GM21576 (cell line): ENCODE data around the gene HABP2.

Experiments
- ATAC-seq: cut with Tn5 transposase; IDR thresholded peaks from one replicate; pipeline ENCODE4 v1.9.1; 2021; ENCODE audit warnings: mild to moderate bottlenecking, moderate library complexity; ENCODE audit not compliant: unreplicated experiment

Gene HABP2

DNA sequence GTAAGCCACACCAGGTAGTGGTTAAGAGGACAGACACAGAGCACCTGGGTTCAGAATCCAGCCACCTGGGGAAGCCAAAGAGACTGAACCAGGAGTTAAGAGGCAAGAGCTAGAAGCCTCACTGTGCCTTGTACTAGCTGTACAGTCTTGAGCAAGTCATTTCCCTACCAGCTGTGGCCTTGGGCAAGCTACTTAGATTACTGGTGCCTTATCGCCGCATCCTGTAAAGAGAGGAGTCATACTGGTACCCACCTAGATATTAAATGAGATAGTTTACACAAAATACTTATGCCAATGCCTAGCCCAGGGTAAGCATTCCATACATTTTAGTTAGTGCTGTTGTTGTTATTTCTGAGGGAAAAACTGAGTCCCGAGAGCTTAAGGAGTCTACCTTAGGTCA is 47.7 kb downstream of the HABP2 start:
- ATAC-seq, result no peak

DNA sequence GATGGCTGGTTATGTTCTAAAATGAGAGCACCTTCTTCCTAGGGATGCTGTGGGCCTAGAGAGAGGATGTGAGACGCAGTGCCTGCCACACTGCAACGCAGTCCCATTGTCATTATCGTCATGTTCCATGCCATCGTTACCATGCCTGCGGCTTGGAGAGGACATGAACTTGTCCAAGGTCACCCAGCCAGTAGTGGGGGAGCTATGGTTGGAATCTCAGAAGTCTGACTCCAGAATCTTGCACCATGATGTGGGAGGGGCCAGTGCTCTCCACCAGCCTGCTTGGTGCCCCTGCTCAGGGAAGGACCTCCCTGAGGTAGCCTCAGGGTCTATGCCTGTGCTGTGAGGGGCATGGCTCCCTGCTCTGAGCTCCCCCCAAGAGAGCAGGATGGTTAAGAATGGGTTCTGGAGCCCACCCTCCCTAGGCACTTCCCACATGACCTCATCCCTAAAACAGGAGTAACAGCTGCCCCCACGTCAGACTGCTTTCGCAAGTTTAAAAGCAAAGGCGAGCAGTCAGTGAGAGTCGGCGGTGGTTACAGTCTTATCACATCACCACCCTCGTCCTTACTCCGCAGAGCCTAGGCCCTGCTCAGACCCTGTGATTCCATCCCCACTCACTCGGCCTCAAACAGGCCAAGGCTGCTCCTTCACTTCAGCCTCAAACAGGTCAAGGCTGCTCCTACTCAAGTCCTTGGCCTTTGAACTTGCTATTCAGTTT is 50.4 kb downstream of the HABP2 start:
- ATAC-seq, result no peak

DNA sequence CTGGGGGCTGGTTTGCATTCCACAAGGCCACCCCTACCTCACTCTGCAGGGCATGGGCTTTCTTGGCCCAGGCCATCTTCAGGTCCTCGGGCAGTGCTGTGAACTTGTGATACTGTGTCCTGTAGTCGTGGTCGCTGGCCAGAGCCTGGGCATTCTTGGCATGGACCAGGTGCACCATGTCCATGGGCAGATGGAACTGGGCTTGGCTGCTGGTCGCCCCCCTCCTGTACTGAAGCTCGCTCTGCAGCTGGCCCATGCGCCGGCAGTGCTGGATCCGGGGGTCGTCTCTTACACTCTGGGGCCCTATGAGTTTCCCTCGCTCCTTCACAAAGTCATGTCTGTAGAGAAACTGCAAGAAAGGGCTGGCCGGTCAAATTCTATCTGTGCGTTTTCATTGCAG is 51.7 kb downstream of the HABP2 start:
- no peak for ATAC-seq

DNA sequence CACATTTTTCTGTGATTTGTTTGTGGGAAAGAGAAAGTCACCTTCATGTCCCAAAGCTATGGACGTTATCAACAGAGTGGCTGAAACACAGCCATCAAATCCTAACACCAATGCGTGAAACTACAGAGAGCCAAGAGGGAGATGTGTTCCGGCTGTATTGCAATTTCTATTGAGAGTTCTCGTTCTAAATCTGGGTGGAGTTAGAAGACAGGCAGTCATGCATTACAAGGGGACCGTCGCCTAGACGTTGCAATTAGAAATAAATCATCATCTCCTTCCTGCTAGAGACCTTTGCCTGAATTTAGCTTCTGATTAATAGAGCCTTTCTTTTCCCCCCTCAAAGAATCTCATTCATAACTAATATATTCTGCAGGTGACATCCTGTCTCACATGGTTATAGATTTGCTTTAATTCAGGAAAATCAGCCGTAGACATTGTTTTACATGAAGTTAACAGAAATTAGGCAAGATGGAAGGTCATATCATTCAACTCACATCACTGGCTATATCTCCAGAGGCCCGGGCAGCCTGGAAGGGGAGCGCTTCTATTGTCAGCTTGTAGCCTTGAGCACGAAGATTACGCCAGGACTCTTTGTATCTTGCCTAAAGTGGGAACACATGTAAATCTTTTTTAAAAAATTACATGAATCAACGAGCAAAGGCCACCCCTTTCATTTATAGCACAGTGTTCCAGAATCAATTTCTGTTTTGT is 52.6 kb downstream of the HABP2 start:
- no peak for ATAC-seq

DNA sequence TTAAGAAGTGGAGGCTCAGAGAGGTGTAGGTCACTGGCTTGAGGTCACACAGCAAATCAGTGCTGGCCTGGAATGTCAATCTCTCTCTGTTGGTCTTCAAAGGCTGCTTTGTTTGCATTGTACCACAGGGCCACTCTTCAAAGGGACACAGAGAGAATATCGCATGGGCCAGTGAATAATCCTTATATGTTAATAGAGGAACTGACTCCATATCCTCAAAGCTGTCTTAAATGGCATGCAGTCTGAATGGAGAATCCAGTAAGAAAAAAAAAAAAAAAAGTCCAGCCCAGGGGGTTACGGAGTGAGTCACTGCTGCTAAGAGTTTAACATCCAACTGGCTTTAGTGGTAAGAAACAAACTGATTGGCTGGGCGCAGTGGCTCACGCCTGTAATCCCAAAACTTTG is 56.9 kb downstream of the HABP2 start:
- no peak for ATAC-seq

DNA sequence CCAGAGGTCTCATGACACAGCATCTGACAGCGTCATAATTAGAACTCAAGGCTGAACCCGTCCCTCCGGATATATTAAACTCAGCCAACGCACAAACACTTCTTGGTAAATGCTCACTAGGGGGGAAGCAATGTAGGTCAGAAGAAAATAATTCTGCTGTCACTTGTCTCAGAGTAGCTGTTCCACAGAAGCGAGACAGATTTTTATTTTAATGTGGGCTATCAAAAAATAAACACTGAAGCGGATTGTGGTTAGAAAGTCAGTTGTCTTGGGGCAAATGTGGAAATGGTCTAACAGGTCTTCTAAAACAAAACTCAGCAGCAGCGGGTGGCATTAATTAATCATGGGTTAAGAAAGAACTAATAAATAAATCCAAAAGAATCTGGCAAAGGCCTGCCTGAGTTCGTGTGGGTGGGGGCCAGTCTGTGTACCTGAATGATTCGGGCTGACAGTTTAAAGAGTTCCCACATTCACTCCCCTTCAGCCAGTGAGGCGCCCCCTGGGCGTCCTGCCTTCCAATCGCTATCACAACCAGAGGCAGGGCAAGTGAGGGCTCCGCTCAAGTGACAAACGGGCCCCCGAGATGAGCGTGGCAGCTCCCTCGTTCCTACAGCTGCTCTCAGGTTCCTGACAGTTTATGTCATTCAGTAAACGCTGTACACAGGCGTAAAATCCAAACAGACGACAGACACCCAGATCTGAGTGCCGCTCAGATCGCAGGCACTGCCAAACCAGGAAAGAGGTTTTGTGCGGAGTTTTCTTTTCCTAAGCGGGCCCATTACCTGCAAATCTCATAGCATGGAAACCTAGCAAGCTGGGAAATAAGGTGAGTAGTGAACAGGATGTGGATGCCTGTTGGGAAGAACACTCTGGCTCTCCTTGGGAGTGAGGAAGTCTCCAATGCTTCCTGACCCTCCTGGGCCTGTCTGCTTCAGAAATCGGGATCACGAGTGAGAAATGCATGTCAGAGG is 58.1 kb downstream of the HABP2 start:
- no peak for ATAC-seq

DNA sequence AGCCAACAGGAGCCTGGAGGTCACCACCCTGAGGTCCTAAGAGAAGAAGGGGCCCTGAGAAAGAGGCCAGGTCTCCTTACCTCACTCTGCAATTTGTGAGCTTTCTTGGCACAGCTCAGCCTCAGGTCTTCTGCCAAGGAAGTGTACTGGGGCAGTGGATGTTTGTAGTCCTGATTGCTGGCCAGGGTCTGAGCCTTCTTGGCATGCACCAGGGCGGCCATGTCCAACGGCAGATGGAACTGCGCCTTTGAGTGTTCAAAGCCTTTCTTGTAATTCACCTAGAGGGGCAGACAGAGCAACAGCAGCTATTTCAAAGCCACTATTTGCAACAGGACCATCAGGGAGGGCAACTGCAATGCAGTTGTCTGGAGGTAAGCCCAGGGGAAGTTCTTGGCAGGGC is 59.3 kb downstream of the HABP2 start:
- no peak for ATAC-seq

DNA sequence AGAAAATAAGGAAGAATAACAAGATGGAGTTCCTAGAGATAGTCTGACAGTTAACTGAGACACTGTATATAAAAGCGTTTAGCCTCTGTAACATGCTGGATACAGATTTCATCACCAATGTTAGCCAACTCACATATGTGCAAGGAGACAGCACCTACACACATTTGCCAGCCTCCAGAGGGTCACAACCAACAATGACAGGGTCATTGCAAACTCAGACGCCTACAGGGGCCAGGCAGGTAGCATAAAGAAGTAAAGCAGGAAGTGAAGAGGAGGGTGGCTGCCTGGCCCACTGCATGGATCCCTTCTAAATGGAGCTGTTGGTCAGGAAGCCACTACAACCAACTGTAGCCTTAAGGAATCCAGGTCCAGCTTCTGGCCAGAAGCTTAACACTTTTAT is 60.6 kb downstream of the HABP2 start:
- no peak for ATAC-seq

DNA sequence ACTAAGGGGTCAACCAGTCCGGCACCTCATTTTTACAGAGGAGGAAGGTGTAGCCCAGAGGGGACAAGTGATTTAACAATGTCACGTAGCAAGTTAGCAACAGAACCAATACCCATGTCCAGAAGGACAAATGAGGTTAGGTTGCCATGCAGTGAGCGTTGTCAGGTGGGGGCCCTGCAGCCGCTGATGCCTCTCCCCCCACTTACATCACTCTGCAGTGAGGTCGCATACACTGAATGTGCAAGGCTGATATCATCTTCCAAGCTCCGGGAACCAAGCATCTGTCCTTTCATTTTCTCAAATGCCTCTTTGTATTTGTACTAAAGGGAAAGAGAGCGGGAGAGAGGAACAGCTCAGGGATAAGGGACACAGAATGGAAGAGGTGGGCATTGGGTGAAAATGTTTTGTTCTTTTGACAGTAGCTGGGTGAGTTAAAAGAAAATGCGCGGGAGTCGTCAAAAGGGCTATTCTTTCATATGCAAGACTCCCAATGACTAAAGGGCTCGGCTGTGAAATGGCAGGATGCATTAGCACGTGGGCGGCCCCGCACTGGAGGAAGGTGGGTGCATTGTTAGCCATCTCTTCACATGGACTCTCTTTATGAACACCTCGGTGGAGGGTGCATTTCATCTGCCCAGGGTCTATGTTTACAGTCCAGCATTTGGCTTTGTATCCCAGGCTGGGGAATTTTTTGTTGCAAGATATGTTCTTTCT is 61.3 kb downstream of the HABP2 start:
- no peak for ATAC-seq

DNA sequence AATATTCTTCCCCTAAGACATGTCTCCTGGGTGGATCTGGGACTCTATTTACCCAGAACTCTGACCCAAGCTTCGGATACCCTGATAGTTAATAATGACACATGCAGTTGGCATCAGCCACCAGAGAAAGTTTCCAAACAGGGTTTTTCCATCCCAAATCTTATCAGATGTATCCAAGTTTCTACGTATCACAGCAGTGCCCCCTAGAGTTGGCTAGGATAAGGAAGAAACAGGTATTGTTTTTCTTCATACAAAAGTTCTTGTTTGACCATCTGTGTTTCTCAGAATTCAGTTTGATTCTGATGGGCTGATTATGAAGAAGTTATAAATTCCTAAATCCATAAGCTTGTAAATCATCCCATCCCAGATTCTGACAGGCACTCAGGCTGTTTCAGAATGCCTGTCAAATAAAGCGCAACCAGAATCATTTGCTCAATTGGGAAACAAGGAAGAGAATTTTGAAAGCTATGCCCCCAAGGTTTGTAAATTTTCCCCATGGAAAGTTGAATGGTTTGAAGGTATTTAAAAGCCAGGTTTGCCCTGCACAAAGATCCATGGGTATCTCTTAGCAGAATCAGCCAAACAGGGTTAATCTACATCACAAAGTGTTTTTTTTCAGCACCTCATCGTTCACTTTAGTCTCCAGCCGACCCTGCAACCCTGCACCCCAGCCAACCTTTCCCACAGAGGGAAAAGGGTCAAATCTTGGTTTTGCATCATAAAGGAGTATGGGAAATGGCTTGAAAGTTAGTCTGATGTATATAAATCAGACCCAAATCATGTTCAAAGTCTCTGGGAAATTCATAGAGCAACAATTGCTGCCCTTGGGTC is 63.6 kb downstream of the HABP2 start:
- ATAC-seq, result no peak

DNA sequence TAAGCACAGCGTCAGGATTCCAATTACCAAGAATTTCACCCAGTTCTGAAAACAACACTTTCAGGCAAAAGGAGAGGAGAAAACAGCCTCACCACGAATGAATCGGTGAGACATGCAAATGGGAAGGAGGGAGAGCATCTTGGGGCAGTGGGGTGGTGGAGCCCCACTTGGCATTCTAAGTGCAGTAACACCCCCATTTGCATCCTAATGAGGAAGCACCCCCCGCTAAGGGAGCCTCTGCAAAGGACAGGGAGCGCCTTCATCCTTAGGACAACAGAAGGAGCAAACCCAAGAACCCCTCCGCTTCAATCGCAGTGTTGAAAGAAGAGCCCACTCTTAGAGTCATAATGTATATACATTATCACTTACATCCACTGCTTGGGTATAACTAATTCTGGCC is 64.2 kb downstream of the HABP2 start:
- no peak for ATAC-seq

DNA sequence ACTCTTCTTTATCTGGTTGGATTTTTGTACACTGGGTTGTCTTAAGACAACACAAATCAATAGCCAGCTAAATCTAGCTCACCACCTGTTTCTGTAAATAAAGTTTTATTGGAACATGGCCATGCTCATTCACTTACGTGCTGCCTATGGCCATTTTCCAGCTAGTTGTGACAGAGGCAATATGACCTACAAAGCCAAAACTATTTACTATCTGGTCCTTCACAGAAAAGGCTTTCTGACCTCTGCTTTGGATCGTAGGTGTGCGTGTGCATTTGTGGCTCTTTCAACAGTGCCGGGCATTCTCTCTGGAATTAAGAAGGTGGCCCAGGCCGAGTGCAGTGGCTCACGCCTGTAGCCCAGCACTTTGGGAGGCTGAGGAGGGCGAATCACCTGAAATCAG is 65.5 kb downstream of the HABP2 start:
- no peak for ATAC-seq

DNA sequence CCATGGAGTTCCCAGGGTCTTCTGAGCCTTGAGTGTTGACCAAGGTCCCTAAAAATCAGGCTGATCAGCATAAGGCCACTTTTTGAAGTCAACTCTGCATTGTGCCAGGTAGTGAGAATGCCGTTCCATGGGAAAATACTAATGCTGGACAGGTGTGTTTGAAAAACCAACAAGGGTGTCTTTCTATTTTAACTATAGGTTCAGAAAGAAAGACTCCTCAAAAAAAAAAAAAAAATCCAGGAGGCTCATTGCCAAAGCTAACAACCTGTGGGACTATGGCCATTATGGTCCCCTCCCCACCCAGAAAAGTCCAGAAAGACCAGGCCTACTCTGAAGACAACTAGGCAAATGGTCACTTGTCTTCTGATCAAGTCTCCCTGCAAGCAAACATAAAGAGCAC is 66.5 kb downstream of the HABP2 start:
- ATAC-seq, result no peak

DNA sequence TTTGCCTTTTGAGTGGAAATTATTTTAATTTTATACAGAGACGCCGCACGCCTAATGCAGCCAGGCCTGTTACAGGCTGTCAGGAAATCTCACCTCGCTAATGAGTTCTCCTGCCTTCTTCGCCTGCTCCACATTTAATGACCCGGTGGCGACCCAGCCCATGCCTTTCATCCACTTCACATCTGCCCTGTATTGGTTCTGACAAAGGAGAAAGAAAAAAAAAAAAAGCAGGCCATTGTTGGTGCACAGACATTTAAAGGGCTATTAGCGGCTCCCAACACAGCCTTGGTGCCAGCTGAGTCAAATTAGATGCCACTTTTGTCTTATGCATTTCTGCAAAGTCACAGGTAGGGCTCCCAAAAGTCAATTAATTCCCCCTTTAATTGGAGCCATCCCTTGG is 67.7 kb downstream of the HABP2 start:
- no peak for ATAC-seq

DNA sequence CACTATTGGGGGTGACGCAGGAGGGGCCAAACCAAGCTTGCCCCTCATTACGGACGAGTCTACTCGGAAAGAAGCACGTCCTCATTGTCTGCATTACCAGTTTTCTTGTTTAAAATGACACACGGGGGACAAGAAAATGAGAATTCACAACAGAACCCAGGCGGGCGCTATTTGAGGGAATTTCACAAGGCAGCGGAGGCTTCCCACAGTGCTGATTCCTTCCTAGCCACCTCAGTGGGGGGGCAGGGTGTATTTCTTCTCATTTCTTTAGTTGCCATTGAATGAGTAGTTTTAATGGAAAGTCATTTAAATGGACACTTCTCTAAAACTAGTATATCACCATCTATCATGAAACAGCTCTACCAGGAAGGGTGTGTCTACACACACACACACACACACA is 68.1 kb downstream of the HABP2 start:
- ATAC-seq, result no peak

DNA sequence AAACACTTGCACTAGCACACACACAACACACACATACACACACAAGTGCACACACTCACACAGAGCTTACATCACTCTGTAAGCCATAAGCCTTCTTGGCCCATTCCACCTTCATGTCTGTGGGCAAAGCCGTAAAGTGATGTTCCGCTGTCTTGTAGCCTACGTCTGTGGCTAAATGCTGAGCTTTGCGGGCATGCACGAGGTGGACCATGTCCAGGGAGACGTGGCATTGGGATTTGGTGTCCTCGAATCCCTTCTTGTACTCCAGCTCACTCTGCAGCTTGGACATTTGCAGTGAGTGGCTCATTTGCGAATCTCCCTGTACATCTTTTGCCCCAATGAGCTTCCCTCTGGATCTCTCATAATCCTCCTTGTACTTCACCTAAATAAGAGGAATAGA is 68.9 kb downstream of the HABP2 start:
- no peak for ATAC-seq

DNA sequence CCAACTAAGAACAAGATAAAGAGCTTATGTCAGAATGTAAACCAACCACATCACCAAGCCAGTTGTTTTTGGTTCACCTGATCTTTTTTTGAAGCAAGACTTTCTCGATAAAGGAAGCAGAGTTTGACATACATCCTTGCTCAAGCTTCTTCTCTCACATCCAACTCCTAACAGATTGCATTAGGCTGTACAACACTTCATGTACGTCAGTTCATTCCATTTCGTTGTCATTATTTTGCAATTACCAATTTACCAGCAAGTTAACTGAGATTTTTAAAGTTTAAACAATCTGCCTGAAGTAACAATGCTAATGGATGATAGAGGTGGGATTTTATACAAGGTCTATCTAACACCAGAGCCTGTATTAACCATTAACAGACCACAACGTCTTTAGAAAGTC is 70.0 kb downstream of the HABP2 start:
- no peak for ATAC-seq

DNA sequence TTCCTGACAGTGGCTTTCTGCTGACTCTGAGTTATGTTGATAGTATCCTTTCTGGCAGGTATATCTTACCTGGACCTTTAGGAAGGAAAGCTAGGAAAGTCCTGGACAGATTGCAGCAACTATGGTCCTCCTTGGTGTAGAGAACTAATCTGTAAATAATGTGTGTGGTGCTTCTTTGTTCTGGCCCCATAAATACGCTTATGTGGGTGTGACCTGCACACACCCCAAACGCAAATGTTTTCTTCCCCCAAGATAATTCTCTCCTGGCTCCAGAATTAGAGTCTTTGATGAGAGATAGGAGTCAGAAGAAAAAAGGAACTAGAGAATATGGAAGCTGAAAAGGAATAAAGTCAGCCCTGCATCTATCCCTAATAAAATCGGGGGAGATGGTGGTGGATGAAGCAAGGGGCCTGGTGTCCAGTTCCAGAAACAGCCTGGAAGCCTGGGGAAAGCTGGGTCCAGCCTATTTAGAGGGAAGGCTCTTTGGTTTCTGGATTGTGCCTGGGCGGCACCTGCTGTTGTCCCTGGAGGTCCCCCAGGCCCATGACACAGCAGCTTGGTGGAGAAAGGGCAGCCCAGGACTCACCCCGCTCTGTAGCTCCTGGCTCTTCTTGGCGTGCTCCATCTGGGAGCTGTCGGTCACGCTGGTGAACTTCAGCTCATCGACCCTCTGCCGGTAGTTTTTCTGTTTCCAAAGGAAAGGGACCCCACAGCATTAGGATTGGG is 72.8 kb downstream of the HABP2 start:
- no peak for ATAC-seq

DNA sequence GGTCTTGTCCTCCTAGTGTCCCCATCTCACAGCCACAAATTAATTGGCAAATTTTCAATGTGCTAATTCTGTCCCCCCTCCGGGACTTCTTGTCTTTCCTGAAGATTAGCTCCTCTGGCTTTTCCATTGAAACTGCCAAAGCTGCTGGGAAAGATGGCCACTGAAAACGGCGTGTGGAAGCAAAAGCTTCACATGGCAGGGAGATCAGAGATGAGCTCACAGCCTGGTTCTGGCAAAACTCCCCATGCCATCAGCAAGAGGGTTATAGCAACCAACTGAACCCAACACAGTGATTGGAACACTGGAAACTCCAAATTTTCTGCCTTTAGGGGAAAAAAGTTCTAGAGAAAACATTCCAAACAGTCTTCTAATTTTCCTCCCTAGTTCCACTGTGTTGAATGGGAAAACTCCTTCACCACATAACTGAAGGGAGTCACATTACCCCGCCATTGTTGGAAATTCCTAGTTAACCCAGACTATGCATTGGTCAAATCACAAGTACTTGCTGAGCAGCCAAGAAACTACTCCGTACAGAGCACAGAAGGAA is 74.0 kb downstream of the HABP2 start:
- no peak for ATAC-seq
